MM.1S (cell line): Measurements from ENCODE around the gene PTTG1IP.
A peak's percentile ranks its signal among the peaks of the same experiment; 100 is the strongest.

Experiments used
- DNase-seq: peaks from one replicate; pipeline ENCODE4 v3.0.0-alpha.2; 2015
- H2AFZ ChIP-seq: fragments of 300-600 bp; sonication (generic); 2 replicates; pipeline ENCODE4 v1.6.0; 2016; ENCODE audit warnings: antibody characterized with exemption, low read length
- H3F3A ChIP-seq: fragments of 300-600 bp; sonication (generic); 2 replicates; pipeline ENCODE4 v1.6.1; 2016; ENCODE audit warnings: mild to moderate bottlenecking, antibody characterized with exemption, low read length, moderate library complexity, mixed read lengths; ENCODE audit not compliant: insufficient read depth
- H3K27ac ChIP-seq: fragments of 300-600 bp; sonication (generic); 2 replicates; pipeline ENCODE4 v1.5.1; 2016; ENCODE audit warnings: mild to moderate bottlenecking, low read length
- H3K27me3 ChIP-seq: fragments of 300-600 bp; sonication (generic); replicated peaks from 2 replicates; pipeline ENCODE4 v1.6.0; 2016; ENCODE audit warnings: low read length; ENCODE audit not compliant: insufficient read depth
- H3K36me3 ChIP-seq: fragments of 300-600 bp; sonication (generic); replicated peaks from 2 replicates; pipeline ENCODE4 v1.6.1; 2016; ENCODE audit warnings: mild to moderate bottlenecking, low read length, mixed read lengths; ENCODE audit not compliant: insufficient read depth
- H3K4me1 ChIP-seq: fragments of 300-600 bp; sonication (generic); 2 replicates; pipeline ENCODE4 v1.6.1; 2016; ENCODE audit warnings: low read length, mixed read lengths
- H3K4me2 ChIP-seq: fragments of 300-600 bp; sonication (generic); 2 replicates; pipeline ENCODE4 v1.6.0; 2016; ENCODE audit warnings: low read depth, low read length
- H3K4me3 ChIP-seq: fragments of 300-600 bp; sonication (generic); 2 replicates; pipeline ENCODE4 v1.5.1; 2016; ENCODE audit warnings: low read length, mixed read lengths
- H3K79me2 ChIP-seq: fragments of 300-600 bp; sonication (generic); 2 replicates; pipeline ENCODE4 v1.6.1; 2016; ENCODE audit warnings: mixed run types, low read length, mixed read lengths
- H3K9ac ChIP-seq: fragments of 300-600 bp; sonication (generic); 2 replicates; pipeline ENCODE4 v1.6.1; 2016; ENCODE audit warnings: low read length, mixed read lengths
- H3K9me2 ChIP-seq: fragments of 300-600 bp; sonication (generic); replicated peaks from 2 replicates; pipeline ENCODE4 v1.6.1; 2016; ENCODE audit warnings: mild to moderate bottlenecking, low read length, mixed read lengths; ENCODE audit not compliant: insufficient read depth
- H3K9me3 ChIP-seq: fragments of 300-600 bp; sonication (generic); replicated peaks from 2 replicates; pipeline ENCODE4 v1.6.1; 2016; ENCODE audit warnings: mild to moderate bottlenecking, low read length, mixed read lengths; ENCODE audit not compliant: insufficient read depth
- H4K20me1 ChIP-seq: fragments of 300-600 bp; sonication (generic); 2 replicates; pipeline ENCODE4 v1.6.1; 2016; ENCODE audit warnings: mild to moderate bottlenecking, low read length, moderate library complexity, mixed read lengths; ENCODE audit not compliant: insufficient read depth
- EZH2 ChIP-seq: fragments of 300-600 bp; sonication (generic); optimal IDR thresholded peaks from 2 replicates; pipeline ENCODE3; 2017; ENCODE audit warnings: low read depth, mild to moderate bottlenecking, antibody characterized with exemption, low read length, mixed read lengths
- EZH2phosphoT487 ChIP-seq: fragments of 300-600 bp; sonication (generic); IDR thresholded peaks from 2 replicates; pipeline ENCODE4 v1.6.1; 2018; ENCODE audit warnings: antibody characterized with exemption, low read length
- TF ChIP-seq, protein P1 (sequence below): fragments of 300-600 bp; sonication (generic); IDR thresholded peaks from 2 replicates; pipeline ENCODE4 v1.5.1; 2016; ENCODE audit warnings: antibody characterized with exemption, low read length, mixed read lengths

The PTTG1IP gene

DNA sequence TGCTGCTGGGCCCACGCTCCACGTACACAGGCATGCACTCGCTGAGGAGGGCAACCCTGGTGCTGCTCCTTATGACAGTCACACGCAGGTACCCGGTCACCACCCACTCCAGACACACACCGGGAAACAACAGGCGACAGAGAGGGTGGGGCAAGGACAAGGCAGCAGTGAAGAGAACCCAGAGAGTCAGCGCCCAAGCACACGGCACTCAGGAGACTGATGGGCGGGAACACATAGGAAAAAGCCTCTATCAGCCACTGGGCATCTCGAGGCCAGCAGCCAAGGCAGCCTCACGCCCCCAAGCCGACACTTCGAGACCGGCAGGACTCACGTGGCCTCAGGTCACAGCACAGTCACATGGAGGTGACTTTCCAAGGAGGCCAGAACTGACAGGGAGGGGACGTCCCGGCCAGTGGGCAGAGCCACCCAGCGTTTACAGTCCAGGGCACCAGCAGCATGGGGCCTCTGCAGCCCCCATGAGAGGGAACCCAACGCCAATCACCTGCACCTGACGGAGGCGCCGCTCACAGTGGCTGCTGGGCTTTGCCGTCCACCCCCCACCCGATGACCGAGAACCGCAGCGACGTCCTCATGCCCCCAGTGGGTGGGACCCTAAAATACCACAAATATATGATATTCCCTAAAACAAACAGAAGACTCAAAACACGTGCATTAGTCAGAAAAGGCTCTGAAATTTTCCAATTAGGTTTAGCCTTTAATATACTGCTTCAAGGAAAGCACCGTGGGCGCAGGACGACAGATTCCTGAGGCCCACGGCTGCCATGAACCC lies 19.7 kb downstream of the PTTG1IP start:
- no peak overlapping the region for H3K4me2 ChIP-seq
- H3K36me3 ChIP-seq, result 0 out of 2 replicates have a peak, but pooled peaks cover 10% of the 10 kb centered on the region
- TF ChIP-seq, protein P1, sequence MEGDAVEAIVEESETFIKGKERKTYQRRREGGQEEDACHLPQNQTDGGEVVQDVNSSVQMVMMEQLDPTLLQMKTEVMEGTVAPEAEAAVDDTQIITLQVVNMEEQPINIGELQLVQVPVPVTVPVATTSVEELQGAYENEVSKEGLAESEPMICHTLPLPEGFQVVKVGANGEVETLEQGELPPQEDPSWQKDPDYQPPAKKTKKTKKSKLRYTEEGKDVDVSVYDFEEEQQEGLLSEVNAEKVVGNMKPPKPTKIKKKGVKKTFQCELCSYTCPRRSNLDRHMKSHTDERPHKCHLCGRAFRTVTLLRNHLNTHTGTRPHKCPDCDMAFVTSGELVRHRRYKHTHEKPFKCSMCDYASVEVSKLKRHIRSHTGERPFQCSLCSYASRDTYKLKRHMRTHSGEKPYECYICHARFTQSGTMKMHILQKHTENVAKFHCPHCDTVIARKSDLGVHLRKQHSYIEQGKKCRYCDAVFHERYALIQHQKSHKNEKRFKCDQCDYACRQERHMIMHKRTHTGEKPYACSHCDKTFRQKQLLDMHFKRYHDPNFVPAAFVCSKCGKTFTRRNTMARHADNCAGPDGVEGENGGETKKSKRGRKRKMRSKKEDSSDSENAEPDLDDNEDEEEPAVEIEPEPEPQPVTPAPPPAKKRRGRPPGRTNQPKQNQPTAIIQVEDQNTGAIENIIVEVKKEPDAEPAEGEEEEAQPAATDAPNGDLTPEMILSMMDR, result no peak
- TF ChIP-seq EZH2, result no peak
- no peak for TF ChIP-seq EZH2phosphoT487
- H3K9me3 ChIP-seq, result no peaks in the 10 kb centered on the region
- no peaks in the 10 kb centered on the region for H3F3A ChIP-seq
- H3K79me2 ChIP-seq, result peaks cover 6% of the 10 kb centered on the region; the same call in 1 of the 2 replicates
- H4K20me1 ChIP-seq, result no peaks in the 10 kb centered on the region
- H3K4me1 ChIP-seq, result no peaks in the 10 kb centered on the region
- no peak overlapping the region for H3K27ac ChIP-seq
- no peaks in the 10 kb centered on the region for H3K9me2 ChIP-seq
- DNase-seq, result peak; percentile 4
- no peaks in the 10 kb centered on the region for H3K27me3 ChIP-seq
- no peak overlapping the region for H3K4me3 ChIP-seq
- H3K9ac ChIP-seq, result no peak overlapping the region
- H2AFZ ChIP-seq, result no peak overlapping the region

DNA sequence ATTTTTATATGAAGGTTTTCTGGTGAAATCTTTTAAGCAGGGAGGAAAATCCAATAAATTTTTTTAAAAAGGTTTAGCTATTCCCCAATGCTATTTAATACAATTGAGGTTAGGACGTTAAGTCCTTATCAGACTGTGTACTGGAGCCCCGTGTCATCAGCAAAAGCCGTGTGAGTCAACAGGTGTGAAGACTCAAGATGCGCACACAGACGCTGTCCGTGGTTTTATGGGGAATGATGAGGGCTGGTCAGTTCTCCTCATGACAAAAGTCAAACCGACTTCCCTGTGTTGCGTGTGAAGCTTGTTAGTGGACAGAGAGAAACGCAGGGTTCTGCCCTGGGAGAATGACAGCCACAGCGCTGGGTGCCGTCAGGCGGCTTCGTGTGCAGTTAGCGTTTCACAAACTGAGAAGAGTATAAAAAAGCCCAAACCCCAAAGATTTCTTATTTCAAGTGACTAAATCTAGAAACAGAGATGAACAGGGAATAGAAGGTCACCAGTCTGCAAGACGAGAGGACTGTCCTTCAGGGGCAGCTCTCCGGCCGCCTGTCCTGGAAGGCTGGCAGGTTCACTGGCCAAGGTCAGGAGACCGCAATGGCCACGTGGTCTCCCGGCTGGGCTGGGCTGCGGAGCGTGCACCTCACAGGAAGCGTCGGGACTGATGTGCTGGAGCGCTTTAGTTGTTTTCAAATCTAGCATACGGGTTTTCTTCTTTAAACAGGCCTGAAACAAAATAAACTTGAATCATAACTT lies 22.4 kb downstream of the PTTG1IP start:
- no peaks in the 10 kb centered on the region for H3K9me3 ChIP-seq
- 0 out of 2 replicates have a peak, but pooled peaks cover 10% of the 10 kb centered on the region for H3K36me3 ChIP-seq
- 0 out of 2 replicates have a peak, but pooled peaks cover 2% of the 10 kb centered on the region for H3K79me2 ChIP-seq
- H3K9ac ChIP-seq, result no peak overlapping the region
- no peak overlapping the region for H3K4me3 ChIP-seq
- no peak for TF ChIP-seq EZH2phosphoT487
- no peak for TF ChIP-seq EZH2
- TF ChIP-seq, protein P1, result no peak
- H3K4me2 ChIP-seq, result no peak overlapping the region
- H3K4me1 ChIP-seq, result no peaks in the 10 kb centered on the region
- H3K27me3 ChIP-seq, result peaks cover 10% of the 10 kb centered on the region
- no peak for DNase-seq
- H2AFZ ChIP-seq, result no peak overlapping the region
- no peaks in the 10 kb centered on the region for H4K20me1 ChIP-seq
- H3K27ac ChIP-seq, result no peak overlapping the region
- no peaks in the 10 kb centered on the region for H3F3A ChIP-seq
- no peaks in the 10 kb centered on the region for H3K9me2 ChIP-seq

DNA sequence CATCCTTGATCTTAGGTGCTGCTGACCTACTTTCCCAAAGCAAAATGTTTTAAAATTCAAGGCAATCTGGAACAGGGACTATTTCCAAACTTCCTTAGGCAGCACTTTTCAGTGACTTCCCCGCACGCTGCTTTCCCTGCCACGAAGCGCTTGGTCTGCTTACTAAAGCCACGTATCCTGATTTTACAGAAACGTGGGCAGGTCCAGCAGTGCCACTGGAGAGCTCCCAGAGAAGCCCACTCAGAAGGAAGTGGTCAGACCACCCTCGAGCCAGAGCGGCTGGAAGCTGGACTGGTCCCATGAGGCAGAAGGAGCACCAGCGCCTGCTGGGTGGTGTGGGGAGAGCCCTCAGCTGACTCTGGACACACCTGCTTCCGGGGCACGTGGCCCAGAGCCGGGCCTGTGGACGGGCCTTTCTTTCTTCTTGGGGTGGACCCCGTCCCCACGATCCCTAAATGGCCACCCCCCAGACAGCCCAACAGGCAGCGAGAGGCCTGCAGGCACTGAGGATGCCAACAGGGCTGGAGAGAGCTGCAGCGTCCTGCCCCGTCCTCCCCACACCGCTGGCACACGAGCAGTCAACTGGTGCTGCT lies 23.2 kb downstream of the PTTG1IP start:
- no peaks in the 10 kb centered on the region for H3K9me2 ChIP-seq
- H3K4me3 ChIP-seq, result no peak overlapping the region
- TF ChIP-seq EZH2, result no peak
- TF ChIP-seq, protein P1, result no peak
- no peak for TF ChIP-seq EZH2phosphoT487
- H3K9me3 ChIP-seq, result no peaks in the 10 kb centered on the region
- peaks cover 17% of the 10 kb centered on the region for H3K27me3 ChIP-seq
- 0 out of 2 replicates have a peak, but pooled peaks cover 10% of the 10 kb centered on the region for H3K36me3 ChIP-seq
- H3F3A ChIP-seq, result no peaks in the 10 kb centered on the region
- 0 out of 2 replicates have a peak, but pooled peaks cover 2% of the 10 kb centered on the region for H3K79me2 ChIP-seq
- no peak overlapping the region for H3K9ac ChIP-seq
- H4K20me1 ChIP-seq, result no peaks in the 10 kb centered on the region
- H3K4me2 ChIP-seq, result no peak overlapping the region
- H3K27ac ChIP-seq, result no peak overlapping the region
- DNase-seq, result no peak
- H3K4me1 ChIP-seq, result no peaks in the 10 kb centered on the region
- H2AFZ ChIP-seq, result no peak overlapping the region
